HepG2 (cell line): Measurements from ENCODE around the gene ARL15.

Experiments used
- AKNA ChIP-seq: sonication (generic); formaldehyde crosslinking; IDR thresholded peaks from 2 replicates; pipeline ENCODE4 v1.4.0; 2020; ENCODE audit warnings: missing genetic modification reagents, borderline replicate concordance
- CTCF ChIP-seq: sonication (generic); formaldehyde crosslinking; IDR thresholded peaks from 2 replicates; pipeline ENCODE4 v1.5.0; 2020; ENCODE audit warnings: mild to moderate bottlenecking, missing genetic modification reagents, moderate library complexity
- GTF3A ChIP-seq: sonication (generic); formaldehyde crosslinking; conservative IDR thresholded peaks from 2 replicates; pipeline ENCODE4 v1.4.0; 2020; ENCODE audit warnings: mild to moderate bottlenecking, missing genetic modification reagents
- NFE2L2 ChIP-seq: fragments of 150-350 bp; IDR thresholded peaks from 2 replicates; pipeline ENCODE4 v1.6.1; 2014; ENCODE audit warnings: low read length
- POLR2AphosphoS2 ChIP-seq: IDR thresholded peaks from 2 replicates; pipeline ENCODE4 v1.6.1; 2011; ENCODE audit warnings: low read depth, low read length, improper control_type of control experiment
- SMC3 ChIP-seq: IDR thresholded peaks from 2 replicates; pipeline ENCODE4 v1.6.1; 2011; ENCODE audit warnings: low read length, improper control_type of control experiment
- SP4 ChIP-seq: sonication (generic); formaldehyde crosslinking; IDR thresholded peaks from 2 replicates; pipeline ENCODE4 v1.8.1; 2023; ENCODE audit warnings: mild to moderate bottlenecking, missing genetic modification reagents
- YY1 ChIP-seq: IDR thresholded peaks from 2 replicates; pipeline ENCODE4 v1.6.1; 2011; ENCODE audit warnings: low read length, low read depth, moderate library complexity, mild to moderate bottlenecking; ENCODE audit not compliant: insufficient read depth, insufficient replicate concordance
- ZNF747 ChIP-seq: sonication (generic); formaldehyde crosslinking; IDR thresholded peaks from 2 replicates; pipeline ENCODE4 v1.8.1; 2023; ENCODE audit warnings: missing genetic modification reagents, mild to moderate bottlenecking, borderline replicate concordance

- no peak for TF ChIP-seq YY1
- no peak for TF ChIP-seq AKNA (CRISPR knock-in tag)
- TF ChIP-seq CTCF (CRISPR knock-in tag): no peak
- TF ChIP-seq NFE2L2: no peak
- no peak for TF ChIP-seq SMC3
- no peak for TF ChIP-seq SP4 (CRISPR knock-in tag)
- TF ChIP-seq GTF3A (CRISPR knock-in tag): no peak
- TF ChIP-seq POLR2AphosphoS2: no peak
- no peak for TF ChIP-seq ZNF747 (CRISPR knock-in tag)
Measured at GRCh38 chr5:53971551-53971950, 338.8 kb downstream of the ARL15 start.
